ENCODE measurements around the gene ABCC10.
A peak's percentile ranks its signal among the peaks of the same experiment; 100 is the strongest.

GRCh38 chr6:43427406-43428111, at the start of gene ABCC10:
- TF ChIP-seq CTCF (conservative IDR thresholded peaks at IDR 0.05) = peak; percentile 47; the same call in 1 of the 2 replicates
- TF ChIP-seq EZH2 (IDR thresholded peaks at IDR 0.05; ENCODE audit: low read depth) = no peak
